Sciatic nerve (tissue), 2 donors: ENCODE measurements around the gene PTPRJ. TPM values are rescaled to one million over a fixed set of nuclear protein-coding genes. Genes with fewer than 3 reads are reported as not detected.

Experiments used
- ATAC-seq: fragments of 200-7000 bp; cut with Tn5 transposase; one replicate; pipeline ENCODE4 v1.9.1; 2020; ENCODE audit warnings: mild to moderate bottlenecking, moderate library complexity
- DNase-seq: peaks from one replicate; pipeline ENCODE4 v3.0.0-alpha.2; 2020; ENCODE audit warnings: low spot score
- intact Hi-C: fragments of 100-400 bp; cut with DNase I; formaldehyde crosslinking; loops from one replicate; pipeline ENCODE4 v1.14.2; 2022
- total RNA-seq: library from RNA; stranded (reverse); fragmentation: NEBNext Ultra II Directional; extraction: Animal tissue kit (Norgen Biotek cat#: 25700); gene quantifications from one replicate; pipeline ENCODE4 v1.2.1, GENCODE V29; 2021
- donor health status: DM: no; HTN: no; CAD: no.
- donor health status: DM: no; HTN: no; CAD: no.

Gene PTPRJ
- total RNA-seq, 1 donor from 2014 or later: 35.1 TPM

DNA sequence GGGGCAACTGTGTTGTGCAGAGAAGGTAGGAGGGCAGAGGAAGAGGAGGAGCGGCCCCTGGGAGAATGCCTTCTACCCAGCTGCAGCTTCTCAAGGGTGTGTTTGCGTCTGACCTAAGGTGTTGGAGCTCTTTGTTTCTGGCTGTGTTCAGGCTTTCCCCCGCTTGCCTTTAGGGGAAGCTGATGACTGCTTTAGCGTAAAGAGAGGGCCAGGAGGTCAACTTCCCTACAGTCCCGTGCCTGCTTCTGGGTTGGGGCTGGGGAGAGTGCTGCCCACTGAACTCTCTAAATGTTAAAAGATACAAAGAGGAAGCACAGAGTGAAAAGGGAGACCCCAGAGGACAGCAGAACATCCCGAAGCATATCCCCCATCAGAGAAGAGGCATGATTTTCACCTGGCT lies 99.2 kb downstream of the PTPRJ start:
- no peak for DNase-seq
- ATAC-seq: no peak
- intact Hi-C loops: no loop called here

DNA sequence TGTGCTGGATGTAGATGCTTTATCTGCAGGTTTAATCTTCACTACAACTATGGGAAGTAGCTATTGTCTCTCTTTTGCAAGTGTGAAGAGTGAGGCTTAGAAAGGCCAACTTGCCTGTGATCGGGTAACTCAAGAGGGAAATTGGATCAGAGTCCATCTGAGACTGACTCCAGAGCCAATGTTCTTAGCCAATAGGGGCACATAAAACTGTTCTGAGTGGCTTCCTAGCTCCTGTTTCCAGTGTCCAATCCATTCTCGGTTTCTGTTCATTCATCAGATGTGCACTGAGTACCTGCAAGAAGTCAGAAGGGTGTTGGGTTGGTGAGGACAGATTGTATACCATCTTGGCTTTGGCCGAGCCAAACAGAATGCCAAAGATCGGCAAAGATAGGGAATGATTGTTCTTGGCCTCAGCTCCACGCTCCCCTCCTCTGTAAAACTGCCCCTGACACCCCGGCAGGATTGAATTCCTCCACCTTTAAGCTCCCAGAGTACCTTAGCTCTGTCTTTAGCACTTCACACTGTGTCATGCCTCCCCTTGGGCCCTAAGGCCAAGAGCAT lies 100.0 kb downstream of the PTPRJ start:
- no peak for ATAC-seq
- intact Hi-C loops: no loop called here
- DNase-seq: no peak

DNA sequence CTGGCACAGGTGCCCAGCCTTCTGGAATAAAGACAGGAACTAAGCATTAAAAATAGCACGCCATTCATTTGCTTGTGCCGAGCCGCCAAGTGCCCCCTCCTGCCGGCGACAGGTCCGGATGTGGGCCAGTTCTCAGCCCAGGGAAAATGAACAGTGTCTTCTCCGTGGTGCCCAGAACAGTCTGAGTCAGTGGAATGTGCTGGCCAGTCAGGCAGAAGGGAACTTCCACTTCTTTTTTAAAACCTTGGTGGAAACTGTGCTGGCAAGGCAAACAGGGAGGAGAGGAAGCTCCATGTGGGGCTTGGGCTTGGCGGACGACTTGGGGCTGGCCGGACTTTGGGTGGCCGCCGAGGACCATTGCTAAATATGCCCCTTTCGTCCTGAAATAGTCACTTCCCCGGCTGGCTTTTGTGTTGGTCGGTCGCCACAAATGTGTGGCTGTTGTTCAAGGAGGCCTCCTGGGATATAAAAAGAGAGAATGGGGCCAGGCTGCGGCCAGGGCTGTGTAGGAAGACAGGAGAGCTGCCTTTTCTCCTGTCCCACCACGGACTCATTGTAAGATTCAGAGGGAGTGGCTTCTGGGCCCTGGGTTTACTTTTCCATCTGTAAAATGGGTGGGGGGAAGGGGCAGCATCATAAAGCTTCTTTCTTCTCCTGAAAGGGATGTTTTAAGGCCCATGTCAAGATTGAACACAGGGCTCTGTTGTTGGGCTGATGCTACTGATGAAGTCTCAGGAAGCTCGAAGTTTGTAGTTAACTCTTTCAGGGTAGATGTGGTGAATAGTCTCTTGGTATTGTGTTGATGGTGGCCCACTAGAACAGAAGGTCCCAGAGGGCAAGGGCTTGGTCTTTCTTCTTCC lies 101.0 kb downstream of the PTPRJ start:
- intact Hi-C loops: no loop called here
- ATAC-seq (peak; percentile 90), DNase-seq (peak; percentile 75)

DNA sequence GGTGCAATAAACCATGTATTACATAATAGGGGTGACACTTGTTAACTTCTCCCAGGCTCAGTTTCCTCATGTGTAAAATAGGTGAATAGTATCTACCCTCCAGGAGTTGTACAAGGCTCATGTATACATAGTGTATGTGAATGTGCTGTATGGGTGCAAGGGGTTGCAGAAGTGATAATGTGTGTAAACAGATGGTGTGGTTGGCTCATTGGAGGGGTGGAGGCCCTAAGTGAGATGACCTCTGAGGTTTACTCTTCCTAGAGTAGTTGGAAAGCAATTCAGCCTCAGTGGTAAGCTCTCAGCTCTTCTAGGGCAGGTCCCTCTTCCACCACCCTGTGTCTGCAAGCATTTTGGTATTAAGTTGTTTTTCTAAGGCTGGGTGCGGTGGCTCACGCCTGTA lies 102.4 kb downstream of the PTPRJ start:
- DNase-seq (no peak), ATAC-seq (no peak)
- intact Hi-C loops: no loop called here

DNA sequence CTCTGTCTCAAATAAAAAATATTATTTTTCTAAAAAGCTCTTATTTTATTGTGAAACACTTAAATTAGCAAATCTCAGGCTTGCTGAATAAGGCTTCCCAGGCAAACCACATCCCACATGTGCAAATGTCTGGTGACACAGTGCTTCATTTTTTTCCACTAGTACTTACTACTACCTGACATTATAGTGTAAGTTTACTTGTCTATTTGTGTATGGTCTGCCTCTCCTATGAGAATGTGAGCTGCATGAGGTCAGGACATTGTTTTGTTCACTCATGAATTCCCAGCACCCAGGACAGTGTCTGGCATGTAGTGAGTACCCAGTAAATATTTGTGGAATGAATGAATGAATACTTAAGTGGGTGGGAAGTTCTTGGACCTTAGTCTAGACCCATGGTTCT lies 103.1 kb downstream of the PTPRJ start:
- ATAC-seq: no peak
- intact Hi-C loops: no loop called here
- no peak for DNase-seq

DNA sequence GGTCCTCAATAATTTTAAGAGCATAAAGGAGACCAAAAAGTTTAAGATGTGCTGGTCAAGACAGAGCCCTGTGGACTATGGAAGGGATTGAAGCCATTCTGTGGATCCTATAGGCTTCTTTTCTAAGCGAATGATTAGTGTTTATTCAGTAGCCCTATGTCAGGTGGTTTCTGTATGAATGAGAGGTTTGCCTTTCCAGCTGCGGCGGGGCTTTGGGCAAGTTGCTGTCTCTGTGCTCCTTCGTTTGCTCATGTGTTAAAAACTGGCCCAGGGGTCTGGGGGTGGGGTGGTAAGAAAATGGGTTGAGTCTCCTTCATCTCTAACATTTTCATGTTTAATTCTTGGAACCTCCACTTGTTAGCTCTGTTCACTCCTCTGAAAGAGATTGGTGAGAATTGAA lies 105.3 kb downstream of the PTPRJ start:
- intact Hi-C loops: no loop called here
- ATAC-seq: no peak
- DNase-seq: no peak

DNA sequence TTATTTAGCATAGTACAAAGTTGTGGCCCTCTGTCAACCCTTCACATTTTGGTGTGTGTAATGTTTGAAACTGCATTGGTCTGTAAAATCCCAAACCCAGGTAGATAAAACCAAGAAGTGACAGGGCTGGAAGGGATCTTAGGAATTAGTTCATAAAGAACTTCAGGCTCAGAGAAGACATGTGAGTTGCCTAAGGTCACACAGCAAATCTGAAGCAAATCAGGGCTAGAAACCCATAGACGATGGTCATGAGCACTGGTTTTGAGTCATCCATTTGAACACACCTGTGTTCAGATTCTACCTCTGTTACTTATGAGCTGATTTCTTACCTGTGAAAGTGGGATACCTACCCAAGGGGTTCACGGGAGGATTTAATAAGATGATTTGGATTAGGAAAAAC lies 107.1 kb downstream of the PTPRJ start:
- intact Hi-C loops: no loop called here
- no peak for ATAC-seq
- no peak for DNase-seq

DNA sequence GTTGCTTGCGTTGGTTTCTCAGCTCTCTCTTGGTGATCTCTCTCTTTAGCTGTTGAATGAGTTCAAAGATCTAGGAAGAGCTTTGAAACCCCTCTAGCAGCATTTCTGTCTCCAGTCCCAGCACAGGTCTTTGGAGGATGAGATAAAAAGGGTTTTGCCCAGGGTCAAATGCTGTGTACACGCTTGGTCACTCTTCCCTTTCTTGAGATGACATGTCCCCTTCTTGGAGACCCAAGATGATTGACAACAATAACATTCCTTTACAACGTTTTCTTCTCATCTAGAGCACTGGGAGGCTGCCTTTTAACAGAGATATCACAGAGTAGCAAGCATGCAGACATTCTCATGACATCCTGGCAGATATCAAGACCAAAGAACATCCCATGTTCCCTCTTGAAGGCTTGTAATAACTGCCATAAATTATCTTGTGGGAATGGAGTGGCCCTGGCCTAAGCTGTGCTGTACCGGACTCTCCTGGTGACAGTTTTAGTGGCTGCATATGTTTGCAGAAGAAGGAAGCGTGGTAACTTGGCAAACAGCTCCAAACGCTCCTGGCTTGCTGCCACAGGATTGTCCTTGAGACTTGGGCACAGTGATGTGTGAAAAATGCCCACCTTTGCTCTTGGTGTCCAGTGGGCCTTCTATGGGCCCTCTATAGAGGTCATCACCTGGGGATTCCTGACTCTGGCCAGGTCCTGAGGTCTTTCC lies 107.8 kb downstream of the PTPRJ start:
- ATAC-seq (no peak), DNase-seq (no peak)
- intact Hi-C loops: no loop called here

DNA sequence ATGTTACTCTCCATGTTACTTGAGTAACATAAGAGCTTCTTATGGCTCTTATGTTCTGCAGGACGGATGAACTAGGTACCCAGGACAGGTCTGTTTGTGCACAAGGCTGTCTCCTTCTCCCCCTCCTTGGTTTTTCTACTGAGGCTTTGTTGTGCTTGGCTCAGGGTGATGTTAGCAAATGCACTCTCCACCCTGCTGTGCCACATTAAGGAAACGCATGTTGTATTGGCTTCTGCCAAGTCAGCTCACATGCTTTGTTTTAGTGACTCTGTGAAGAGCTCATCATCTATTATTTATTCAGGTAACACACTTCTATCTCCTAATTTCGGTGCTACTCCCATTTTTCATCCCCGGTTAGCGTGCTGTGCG lies 108.3 kb downstream of the PTPRJ start:
- DNase-seq: no peak
- ATAC-seq: peak; percentile 61
- intact Hi-C loops: no loop called here

DNA sequence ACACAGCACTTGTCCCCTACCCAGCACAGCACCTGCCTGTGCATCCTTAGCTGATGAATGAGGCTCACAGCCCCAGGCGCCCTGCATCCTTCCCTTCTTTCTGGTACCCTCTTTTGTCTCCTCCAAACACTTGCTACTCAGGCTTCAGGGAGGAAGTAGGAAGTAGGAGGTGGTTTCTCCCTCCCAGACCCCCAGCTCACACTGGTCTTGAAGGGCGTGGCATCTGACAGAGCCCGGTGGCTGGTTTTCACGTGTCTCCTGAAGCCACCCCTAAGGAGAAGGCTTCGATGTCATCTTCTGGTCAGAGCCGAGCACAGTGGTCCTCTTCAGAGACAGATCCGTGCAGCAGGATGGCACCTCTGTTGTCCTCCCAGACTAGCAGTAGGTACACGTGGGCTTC lies 109.8 kb downstream of the PTPRJ start:
- DNase-seq (no peak), ATAC-seq (no peak)
- intact Hi-C loops: no loop called here

DNA sequence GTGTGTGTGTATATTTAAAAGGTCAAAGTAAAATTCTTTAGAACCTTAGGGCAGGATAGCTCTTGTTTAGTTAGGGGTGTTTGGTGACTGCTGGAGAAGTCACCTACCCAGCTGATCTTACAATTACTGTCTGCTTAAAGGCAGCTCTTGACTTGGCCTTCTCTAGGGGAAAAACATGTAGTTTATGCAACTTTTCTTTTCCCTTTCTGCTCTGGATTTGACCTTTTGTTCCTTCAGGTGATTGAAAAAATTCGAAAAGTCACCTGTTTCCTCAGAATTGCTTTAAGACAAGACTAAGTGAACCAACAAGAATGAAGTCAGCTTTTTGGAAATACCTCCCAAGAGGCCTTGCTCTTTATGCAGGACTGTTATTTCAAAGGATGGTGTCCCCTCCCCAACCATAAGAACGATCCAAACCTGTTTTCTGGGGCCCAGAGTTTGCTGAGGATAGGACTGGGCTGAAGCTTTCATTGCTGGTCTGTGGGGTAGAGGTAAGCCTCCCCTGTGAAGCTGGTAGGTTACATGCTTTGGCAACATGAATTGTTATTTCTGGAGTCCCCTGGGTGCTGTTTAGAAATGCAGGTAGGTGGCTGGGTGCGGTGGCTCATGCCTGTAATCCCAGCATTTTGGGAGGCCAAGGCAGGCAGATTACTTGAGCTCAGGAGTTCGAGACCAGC lies 111.2 kb downstream of the PTPRJ start:
- intact Hi-C loops: no loop called here
- no peak for DNase-seq
- ATAC-seq: no peak

DNA sequence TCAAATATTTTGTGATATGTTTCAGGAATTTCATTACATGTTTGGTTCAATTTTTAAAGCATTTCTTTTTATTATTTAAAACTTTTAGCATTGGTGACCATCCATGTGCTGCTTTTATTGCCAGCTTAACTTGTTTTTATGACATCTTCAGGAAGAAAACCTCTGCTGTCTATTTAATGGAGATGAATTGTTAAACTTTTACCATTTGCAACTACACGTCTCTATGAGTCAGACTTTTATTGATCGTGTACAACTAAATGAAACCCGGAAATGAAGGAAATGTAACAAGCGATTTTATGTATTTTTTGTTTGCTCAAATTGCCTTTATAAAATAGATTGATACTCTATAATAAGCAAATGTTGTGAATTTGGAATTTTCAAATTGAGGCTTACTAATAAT lies 113.0 kb downstream of the PTPRJ start:
- intact Hi-C loops: no loop called here
- ATAC-seq (no peak), DNase-seq (no peak)

DNA sequence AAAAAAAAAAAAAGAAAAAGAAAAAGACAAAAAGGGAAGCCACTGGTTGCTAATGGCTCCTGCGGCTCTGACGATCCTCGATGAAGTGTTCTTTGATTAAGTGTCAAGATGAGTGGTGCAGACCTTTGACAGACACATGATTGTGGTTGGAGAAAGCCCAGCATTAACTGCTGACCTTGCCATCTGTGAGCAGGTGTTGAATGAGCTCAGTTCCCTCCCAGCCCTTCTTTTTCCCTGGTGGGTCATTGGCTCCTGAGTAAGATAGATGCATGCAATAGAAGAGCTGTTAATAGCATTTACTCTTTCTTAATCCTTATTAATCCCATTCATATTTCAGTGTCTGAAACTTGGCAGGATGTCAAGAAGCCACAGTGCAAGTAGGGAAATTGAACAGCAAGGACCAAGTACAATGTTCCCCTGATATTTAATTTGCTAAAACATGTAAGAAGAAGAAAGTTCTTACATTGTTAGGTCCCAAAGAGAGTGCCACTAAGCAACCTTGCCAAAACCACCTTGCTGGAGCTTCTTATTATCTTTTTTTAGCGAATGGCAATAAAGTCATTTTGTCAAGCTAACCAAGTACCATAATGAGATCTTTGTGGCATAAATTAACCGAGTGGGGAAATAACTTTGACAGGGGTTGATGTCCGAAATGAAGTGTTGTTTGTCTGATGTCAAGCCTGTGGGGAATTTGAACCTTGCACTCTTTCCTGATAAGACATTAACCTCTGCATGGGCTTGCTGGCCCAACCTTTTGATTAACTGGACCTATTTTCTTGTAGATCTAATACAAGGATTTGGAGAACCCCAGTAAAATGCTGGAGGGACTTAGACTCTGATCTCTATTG lies 113.7 kb downstream of the PTPRJ start:
- no peak for DNase-seq
- ATAC-seq: peak; percentile 48
- intact Hi-C loops: no loop called here

DNA sequence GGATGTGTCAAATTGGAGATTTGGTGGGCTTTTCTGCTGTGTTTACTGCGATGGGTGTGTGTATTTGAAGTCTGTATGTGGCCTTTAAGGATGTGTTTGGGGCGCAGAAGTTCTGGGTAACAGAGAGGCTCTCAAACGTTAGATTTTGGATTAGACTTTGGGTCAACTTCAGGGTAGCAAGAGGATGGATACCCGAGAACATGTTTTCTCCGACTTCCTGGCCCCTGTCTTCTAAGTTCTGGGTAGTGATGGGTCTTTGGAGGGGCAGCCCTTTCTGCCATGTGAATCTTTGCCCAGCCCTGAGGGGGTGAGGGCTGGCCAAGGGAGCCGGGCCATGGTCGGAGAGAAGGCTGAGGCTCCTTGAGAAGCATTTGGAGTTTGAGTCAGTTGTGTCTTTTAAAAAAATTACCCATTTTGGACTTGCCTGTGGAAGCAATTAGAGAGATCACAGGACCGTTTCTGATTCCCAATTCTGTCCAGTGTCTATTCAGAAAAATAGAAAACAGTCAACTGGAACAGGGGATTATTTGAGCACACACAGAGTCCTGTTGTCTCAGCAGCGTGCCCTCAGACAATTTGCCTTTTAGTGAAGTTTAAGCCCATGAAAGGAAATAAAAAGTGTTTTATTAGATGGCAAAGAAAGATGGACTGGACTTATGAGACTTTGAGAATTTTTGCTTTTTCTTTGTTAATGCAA lies 114.4 kb downstream of the PTPRJ start:
- DNase-seq (no peak), ATAC-seq (no peak)
- intact Hi-C loops: no loop called here

DNA sequence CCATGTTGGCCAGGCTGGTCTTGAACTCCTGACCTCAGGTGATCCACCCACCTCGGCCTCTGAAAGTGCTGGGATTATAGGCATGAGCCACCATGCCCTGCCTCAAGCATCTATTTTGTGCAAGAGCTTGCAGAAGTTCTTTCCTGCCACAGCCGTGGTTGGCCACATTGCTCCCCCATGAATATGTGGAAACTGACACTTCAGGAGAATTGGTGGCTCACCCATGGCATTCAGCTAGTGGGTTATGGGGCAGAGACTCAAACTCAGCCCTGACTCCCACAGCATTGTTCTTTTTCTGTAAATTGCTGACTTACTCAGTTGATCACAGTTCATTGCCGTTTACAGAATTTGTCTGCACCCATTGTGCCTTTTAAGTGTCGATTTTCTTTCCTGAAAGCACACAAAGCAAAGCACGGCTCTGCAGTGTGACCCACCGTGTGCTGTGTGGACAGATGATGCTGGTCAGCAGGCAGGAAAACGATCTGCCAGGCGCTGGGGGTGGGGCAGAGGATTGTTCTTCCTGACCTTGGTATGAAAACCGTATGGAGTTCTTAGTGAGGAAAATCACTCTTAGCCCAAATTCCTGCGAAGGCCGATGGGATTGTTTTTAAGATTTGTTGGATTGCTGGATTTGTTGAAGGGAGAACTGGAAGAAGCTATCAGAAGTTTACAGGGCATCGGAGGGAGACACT lies 115.6 kb downstream of the PTPRJ start:
- intact Hi-C loops: no loop called here
- DNase-seq (no peak), ATAC-seq (peak; percentile 60)

DNA sequence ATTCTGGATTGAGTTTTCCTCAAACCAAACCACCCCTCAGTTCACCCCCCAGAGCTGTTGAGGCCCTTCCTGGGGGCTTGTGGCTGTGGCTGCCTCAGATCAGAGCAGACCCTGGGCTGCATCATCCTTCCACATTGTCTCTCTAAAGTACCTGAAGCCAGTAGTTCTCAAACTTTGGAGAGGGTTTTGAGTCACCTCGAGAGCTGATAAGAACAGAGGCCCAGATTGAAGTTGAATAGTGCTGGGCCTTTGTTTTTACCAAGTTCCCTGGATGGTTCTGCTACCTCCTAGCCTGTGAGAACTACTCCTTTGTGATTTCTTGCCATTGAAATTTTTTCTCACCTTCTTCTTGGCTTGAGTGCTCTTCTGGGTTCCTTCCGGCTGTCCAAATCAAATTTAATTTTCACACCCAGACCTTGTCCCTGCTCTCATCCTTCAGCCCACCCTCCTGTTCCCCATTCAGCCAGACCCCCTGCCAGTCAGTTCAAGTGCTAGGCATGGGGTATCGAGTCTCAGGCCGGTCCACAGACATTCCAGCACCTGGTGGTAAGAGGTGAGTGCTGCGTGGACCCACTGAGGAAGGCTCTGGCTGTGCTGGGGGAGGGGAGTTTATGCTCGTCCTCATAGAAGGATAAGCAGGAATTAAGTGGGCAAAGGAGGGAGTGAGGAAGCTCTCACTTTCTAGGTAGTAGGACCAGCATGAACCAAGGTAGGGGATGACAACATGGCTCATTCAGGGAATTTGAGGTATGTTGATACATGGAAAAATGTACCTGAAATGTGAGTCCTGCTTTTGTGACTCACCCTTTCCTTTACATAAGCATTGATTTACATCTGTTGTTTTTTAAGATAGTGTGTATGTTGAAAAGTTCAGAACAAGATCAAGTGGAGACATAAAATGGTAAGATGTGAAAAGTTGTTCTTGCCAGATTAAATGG lies 116.5 kb downstream of the PTPRJ start:
- ATAC-seq (no peak), DNase-seq (no peak)
- intact Hi-C loops: no loop called here

DNA sequence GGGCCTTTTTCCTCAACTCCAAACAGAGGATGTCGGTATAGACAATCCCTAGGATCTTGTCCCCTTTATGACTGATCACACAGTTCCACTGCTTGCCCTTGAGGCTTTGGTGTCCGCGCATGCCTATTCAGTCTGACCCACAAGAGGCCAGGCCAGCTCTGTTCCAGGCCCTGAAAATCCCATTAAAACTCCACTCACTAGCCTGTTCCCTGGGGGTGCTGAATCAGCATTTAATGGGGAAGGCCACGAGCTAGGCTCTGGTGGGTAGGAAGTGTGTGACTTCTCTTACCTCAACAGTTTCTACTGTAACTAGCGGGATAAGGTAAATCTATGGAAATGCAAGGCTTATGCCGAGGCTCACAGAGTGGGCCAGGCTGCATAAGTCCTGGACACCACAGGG lies 117.7 kb downstream of the PTPRJ start:
- intact Hi-C loops: no loop called here
- DNase-seq (no peak), ATAC-seq (no peak)
